Endothelial cell of umbilical vein (primary cell): ENCODE results near the gene SLC16A8. TPM values are rescaled to one million over a fixed set of nuclear protein-coding genes. Genes with fewer than 3 reads are reported as not detected.

Source experiments
- BruUV-seq: library from RNA; stranded (reverse); fragments of 400-500 nt; replicated peaks from 2 replicates; lab custom pipeline; 2021; lab: Mats Ljungman, UMichigan
- CTCF ChIA-PET: fragments of 300-600, 350-600 bp; sonication (Branson Sonifier 250); formaldehyde crosslinking; loops from one replicate; lab custom pipeline; 2021; ENCODE audit warnings: antibody characterized with exemption, inconsistent platforms; lab: Charles Lee
- POLR2A ChIA-PET: fragments of 300-600, 350-600 bp; sonication (Branson Sonifier 250); formaldehyde crosslinking; loops from one replicate; lab custom pipeline; 2021; ENCODE audit warnings: antibody characterized with exemption, inconsistent platforms; lab: Charles Lee
- DNase-seq: peaks from one replicate; pipeline ENCODE4 v3.0.0-alpha.2; 2011; ENCODE audit warnings: low read depth, low spot score
- FAIRE-seq: peaks from 2 replicates; lab custom pipeline; 2011; peaks lifted over from hg19 to GRCh38; lab: Jason Lieb, UNC
- H2AFZ ChIP-seq: 2 replicates; pipeline ENCODE4 v1.6.0; 2012; ENCODE audit warnings: low read depth, low read length, control low read depth, inconsistent platforms
- H3K27ac ChIP-seq: 2 replicates; pipeline ENCODE4 v1.5.1; 2011; ENCODE audit warnings: low read depth, mild to moderate bottlenecking, control low read depth, low read length, moderate library complexity; ENCODE audit not compliant: insufficient read depth
- H3K27me3 ChIP-seq, 2 experiments: 2 replicates each; pipeline versions ENCODE4 v1.6.0 to v1.6.1; 2011; ENCODE audit warnings: low read length in 2 of 2, mixed read lengths in 1 of 2; ENCODE audit not compliant: control insufficient read depth in 2 of 2, insufficient read depth in 2 of 2
- H3K36me3 ChIP-seq, 2 experiments: 2 replicates in 1 of 2; 3 replicates in 1 of 2; pipeline ENCODE4 v1.5.1; 2011; ENCODE audit warnings: low read length in 2 of 2, mild to moderate bottlenecking in 1 of 2, moderate library complexity in 1 of 2; ENCODE audit not compliant: control insufficient read depth in 2 of 2, insufficient read depth in 2 of 2; ENCODE audit errors: extremely low read depth in 1 of 2
- H3K4me1 ChIP-seq: 3 replicates; pipeline ENCODE4 v1.5.1; 2011; ENCODE audit warnings: mild to moderate bottlenecking, low read length; ENCODE audit not compliant: control insufficient read depth, insufficient read depth; ENCODE audit errors: extremely low read depth
- H3K4me2 ChIP-seq: 2 replicates; pipeline ENCODE4 v1.6.1; 2011; ENCODE audit warnings: low read length, control low read depth, mixed read lengths; ENCODE audit not compliant: insufficient read depth
- H3K4me3 ChIP-seq, 3 experiments: fragments of 200-600 bp in 1 of 3; sonication (generic), shearing (Covaris generic) in 1 of 3; replicated peaks in 1 of 3; 2 replicates each; pipeline ENCODE4 v1.5.1; 2011 to 2016; ENCODE audit warnings: control low read depth in 3 of 3, low read length in 3 of 3, mild to moderate bottlenecking in 2 of 3, inconsistent platforms in 1 of 3, low read depth in 1 of 3, moderate library complexity in 1 of 3; ENCODE audit not compliant: insufficient read depth in 1 of 3
- H3K79me2 ChIP-seq: 2 replicates; pipeline ENCODE4 v1.6.0; 2012; ENCODE audit warnings: low read length, inconsistent platforms; ENCODE audit not compliant: control insufficient read depth, insufficient read depth
- H3K9ac ChIP-seq: replicated peaks from 2 replicates; pipeline ENCODE3; 2011; ENCODE audit warnings: low read length, control low read depth; ENCODE audit not compliant: insufficient read depth; ENCODE audit errors: extremely low read depth
- H3K9me1 ChIP-seq: replicated peaks from 3 replicates; pipeline ENCODE4 v1.6.0; 2011; ENCODE audit warnings: mild to moderate bottlenecking, low read length; ENCODE audit not compliant: control insufficient read depth, insufficient read depth; ENCODE audit errors: extremely low read depth
- H3K9me3 ChIP-seq: replicated peaks from 2 replicates; pipeline ENCODE4 v1.5.1; 2012; ENCODE audit warnings: low read length, inconsistent platforms; ENCODE audit not compliant: control insufficient read depth, insufficient read depth
- H4K20me1 ChIP-seq: replicated peaks from 2 replicates; pipeline ENCODE3; 2011; ENCODE audit warnings: mild to moderate bottlenecking, low read length; ENCODE audit not compliant: control insufficient read depth, insufficient read depth; ENCODE audit errors: extremely low read depth
- CTCF ChIP-seq, 2 donors: IDR thresholded peaks; 1 replicate in 1 of 2; 2 replicates in 1 of 2; pipeline ENCODE4 v1.5.1; 2011; ENCODE audit warnings: low read length in 2 of 2, mild to moderate bottlenecking in 2 of 2, moderate library complexity in 2 of 2, control low read depth in 1 of 2, inconsistent platforms in 1 of 2, low read depth in 1 of 2; ENCODE audit not compliant: insufficient read depth in 1 of 2; ENCODE audit errors: extremely low read depth in 1 of 2
- EZH2 ChIP-seq: IDR thresholded peaks from 2 replicates; pipeline ENCODE4 v1.6.1; 2012; ENCODE audit warnings: borderline replicate concordance, low read depth, mild to moderate bottlenecking, moderate library complexity, low read length, inconsistent platforms; ENCODE audit not compliant: severe bottlenecking
- FOS ChIP-seq: IDR thresholded peaks from 2 replicates; pipeline ENCODE4 v1.6.1; 2011; ENCODE audit warnings: mild to moderate bottlenecking, low read length, moderate library complexity, borderline replicate concordance; ENCODE audit not compliant: insufficient read depth
- GATA2 ChIP-seq: IDR thresholded peaks from 2 replicates; pipeline ENCODE4 v1.7.0; 2011; ENCODE audit warnings: low read depth, mild to moderate bottlenecking, moderate library complexity, mixed read lengths, low read length; ENCODE audit not compliant: insufficient read length, insufficient read depth
- JUN ChIP-seq: IDR thresholded peaks from 2 replicates; pipeline ENCODE4 v1.6.1; 2011; ENCODE audit warnings: borderline replicate concordance, low read depth; ENCODE audit not compliant: insufficient read length, insufficient read depth
- MYC ChIP-seq: IDR thresholded peaks from one replicate; pipeline ENCODE4 v1.6.1; 2011; ENCODE audit warnings: mild to moderate bottlenecking, low read depth, low read length
- POLR2A ChIP-seq: IDR thresholded peaks from 2 replicates; pipeline ENCODE4 v1.6.1; 2012; ENCODE audit warnings: low read depth, mild to moderate bottlenecking, control low read depth, low read length
- POLR2AphosphoS5 ChIP-seq: IDR thresholded peaks from 2 replicates; pipeline ENCODE4 v1.6.1; 2012; ENCODE audit warnings: low read depth, mild to moderate bottlenecking, control low read depth, low read length, moderate library complexity; ENCODE audit not compliant: insufficient read depth
- dilution Hi-C: fragments of 300-500 bp; cut with MboI; formaldehyde crosslinking; loops from one replicate; pipeline ENCODE4 v1.15.0; 2019; ENCODE audit warnings: low sequenced_read_pairs; ENCODE audit not compliant: extremely low pct_ligation_motif_present
- intact Hi-C: fragments of 100-400 bp; cut with micrococcal nuclease; formaldehyde crosslinking; loops from one replicate; pipeline ENCODE4 v1.10.0; 2022
- polyA plus RNA-seq, 4 experiments: library from polyadenylated mRNA; depleted of rRNA in 3 of 4; stranded (reverse) in 3 of 4; unstranded in 1 of 4; fragments of >200 nt; gene quantifications; 2 replicates each; pipeline versions ENCODE4 v1.2.1 to v1.2.3, GENCODE V29; 2011 to 2012; ENCODE audit warnings: missing spikeins in 1 of 4
- total RNA-seq: library from RNA; stranded (reverse); gene quantifications from 2 replicates; pipeline ENCODE4 v1.2.3, GENCODE V29; 2021
- TF ChIP-seq, protein P1 (sequence below): IDR thresholded peaks from 2 replicates; pipeline ENCODE4 v1.6.1; 2011; ENCODE audit not compliant: insufficient read depth, insufficient read length

SLC16A8 gene
- total and polyA plus RNA-seq, 2 donors (not counting 3 experiments of a cell fraction or from before 2014, with no cell fraction given): 0.14 TPM; not detected in 1

DNA sequence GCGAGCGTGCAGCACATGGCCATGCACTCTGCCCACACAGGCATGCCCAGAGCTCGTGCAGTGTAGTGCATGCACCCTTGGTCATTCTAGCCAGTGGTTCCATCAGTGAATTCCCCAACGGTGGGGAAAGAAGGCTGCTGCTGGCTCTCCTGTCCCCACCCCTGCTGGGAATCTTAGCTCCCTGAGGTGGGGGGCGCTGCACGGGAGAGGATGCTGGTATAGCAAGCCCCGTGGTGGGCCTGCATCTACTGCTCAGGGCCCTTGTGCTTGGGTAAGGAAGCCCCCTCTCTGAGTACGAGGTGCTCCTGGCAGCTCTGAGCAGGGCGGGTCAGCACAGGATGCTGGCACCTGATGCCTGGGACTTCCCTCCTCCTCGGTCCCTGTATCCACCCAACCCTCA, 45.0 kb upstream of the SLC16A8 start:
- ChIA-PET POLR2A (no interaction called here), CTCF (interaction anchor here (1.7 kb wide), 1 partner anchor 14 kb away, joined by 9 read pairs; no protein-coding TSS in a partner anchor)
- FAIRE-seq: no peak
- intact Hi-C loops (no loop called here), dilution Hi-C loops (no loop called here)
- Histone ChIP-seq H3K9me3 (no peaks in the 10 kb centered on the region), H3K4me2 (no peak overlapping the region), H3K27me3 (no peaks in the 10 kb centered on the region), H3K9ac (no peak overlapping the region), H4K20me1 (no peaks in the 10 kb centered on the region), H3K9me1 (no peaks in the 10 kb centered on the region), H3K79me2 (no peaks in the 10 kb centered on the region), H2AFZ (no peak overlapping the region), H3K4me1 (no peaks in the 10 kb centered on the region), H3K36me3 (no peaks in the 10 kb centered on the region), H3K4me3 (no peak overlapping the region), H3K27ac (no peak overlapping the region)
- DNase-seq: no peak
- TF ChIP-seq, protein P1, sequence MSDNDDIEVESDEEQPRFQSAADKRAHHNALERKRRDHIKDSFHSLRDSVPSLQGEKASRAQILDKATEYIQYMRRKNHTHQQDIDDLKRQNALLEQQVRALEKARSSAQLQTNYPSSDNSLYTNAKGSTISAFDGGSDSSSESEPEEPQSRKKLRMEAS: no peak
- TF ChIP-seq JUN: no peak
- no peak for TF ChIP-seq MYC
- TF ChIP-seq POLR2AphosphoS5: no peak
- TF ChIP-seq EZH2: no peak
- TF ChIP-seq GATA2: no peak
- no peak for TF ChIP-seq FOS
- TF ChIP-seq POLR2A: no peak
- no peak for TF ChIP-seq CTCF (IDR thresholded peaks at IDR 0.05; ENCODE audit: extremely low read depth in 1 of 2, insufficient read depth in 1 of 2, low read depth in 1 of 2, low read length in 2 of 2)
- BruUV-seq: no TSS peak
